Activated naive CD4-positive, alpha-beta T cell treated with Interleukin-2 at 50 U/mL for 16 hours (primary cell): ENCODE results near the gene KCNQ5.
"Not testable (repeated sequence)": the region's sequence is repeated elsewhere in the genome, so short reads cannot be mapped to it uniquely, and the experiment has no call there.

Source experiments
- DNase-seq: peaks from one replicate; pipeline ENCODE4 v3.0.0-alpha.2; 2020

The KCNQ5 gene

DNA sequence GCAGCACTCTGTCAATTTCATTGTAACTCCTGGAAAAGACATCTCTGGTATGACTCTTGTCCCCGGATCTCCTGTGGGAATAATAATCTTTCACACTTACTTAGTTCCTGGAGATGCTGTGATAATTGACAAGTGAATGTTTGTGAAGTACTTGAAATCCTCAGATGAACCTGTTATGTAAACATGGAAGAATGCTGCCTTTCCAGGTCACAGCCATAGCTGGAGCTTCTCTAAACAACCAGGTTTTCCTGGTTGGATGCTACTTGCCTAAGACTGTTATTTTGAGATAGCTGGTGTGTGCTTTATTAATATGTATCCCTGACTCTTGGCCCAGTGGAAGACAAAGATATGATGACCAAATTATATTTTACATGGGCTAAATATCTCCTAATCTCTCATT is 228.6 kb downstream of the KCNQ5 start:
- no peak for DNase-seq

DNA sequence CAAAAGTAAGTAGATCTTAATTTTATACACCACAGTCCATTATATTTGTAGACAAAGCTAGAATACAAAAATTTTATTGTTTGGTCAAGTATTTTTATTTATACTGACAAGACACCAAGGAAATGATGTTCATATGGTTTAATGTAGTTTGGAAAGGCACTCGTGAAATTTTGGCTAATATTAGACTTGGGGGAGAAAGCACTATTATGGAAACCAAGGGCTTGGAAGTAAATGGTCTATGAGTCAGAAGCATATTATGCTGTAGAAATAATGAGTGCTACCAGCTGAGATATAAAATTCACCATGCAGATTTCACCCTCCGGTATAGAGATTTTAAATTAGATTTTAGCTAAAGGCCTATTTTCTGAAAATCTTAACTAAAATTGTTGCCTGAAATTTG is 233.6 kb downstream of the KCNQ5 start:
- no peak for DNase-seq

DNA sequence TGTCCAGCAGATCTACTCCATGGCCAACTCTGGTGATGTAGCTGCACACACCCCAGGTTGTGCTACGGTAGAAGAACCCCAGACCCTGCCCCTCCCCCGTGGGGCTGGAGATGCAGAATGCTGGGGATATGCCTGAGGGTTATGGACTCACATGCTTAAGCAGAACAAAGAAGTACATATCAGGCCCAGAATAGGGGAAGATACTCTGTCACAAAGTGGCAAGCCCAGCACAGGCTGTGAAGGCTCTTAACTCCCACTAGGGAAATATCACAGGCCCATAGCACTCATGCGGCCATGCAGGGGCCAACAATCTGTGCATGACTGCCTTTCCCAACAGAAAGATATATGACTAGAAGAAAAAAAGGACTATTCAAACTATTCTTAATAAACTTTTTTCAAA is 234.9 kb downstream of the KCNQ5 start:
- DNase-seq, result no peak

DNA sequence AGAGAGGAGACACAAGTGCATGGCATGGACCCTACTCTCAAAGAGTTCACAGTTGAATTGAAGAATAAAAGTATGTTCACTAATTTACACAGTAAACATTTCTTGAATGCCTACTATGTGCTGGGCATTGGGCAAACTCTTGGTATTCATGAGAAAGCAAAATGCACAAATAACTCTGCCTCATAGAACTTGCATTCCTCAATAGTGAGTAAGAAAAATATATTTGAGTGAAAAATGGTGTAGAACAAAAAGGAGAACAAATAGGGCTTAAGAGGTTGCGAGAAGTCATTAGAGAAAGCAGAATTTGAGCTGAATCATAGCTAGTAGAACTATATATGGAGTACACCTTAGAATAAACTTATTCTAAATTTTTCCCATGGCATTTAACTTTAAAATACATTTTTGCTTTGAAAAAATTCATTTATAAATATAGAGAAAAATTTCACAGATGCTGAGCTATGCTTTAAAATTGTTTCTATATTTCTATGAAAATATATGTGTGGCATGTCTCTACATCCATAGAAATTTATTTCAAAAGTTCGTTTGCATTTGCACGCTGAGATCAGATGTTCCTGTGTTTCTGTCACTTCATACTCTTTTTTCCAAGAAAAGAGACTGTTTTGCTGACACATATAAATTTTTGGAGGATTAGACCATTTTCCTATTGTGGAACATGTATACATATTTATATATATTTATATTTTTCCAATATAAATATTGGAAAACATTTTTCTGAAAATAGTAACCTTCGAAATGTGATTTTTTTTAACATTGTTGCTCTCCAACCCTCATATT is 236.1 kb downstream of the KCNQ5 start:
- DNase-seq, result no peak

DNA sequence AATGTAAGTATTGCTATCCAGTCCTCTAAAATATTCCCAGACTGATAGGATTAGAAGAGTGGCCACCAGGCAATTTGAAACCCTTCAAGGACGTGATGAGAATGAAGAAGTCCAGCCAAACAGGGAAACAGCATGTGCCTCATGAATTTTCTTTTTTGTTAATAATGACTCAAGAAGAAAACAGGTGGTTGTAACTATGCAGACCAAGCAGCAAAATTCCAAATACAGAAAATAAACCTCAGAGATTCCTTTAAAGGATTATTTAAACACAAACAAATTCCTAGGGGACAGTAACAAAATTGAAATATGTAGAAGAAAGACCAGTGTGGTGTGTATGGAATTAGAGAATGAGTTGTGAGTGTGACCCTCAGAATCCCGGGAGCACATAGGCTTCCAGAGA is 239.2 kb downstream of the KCNQ5 start:
- no peak for DNase-seq

DNA sequence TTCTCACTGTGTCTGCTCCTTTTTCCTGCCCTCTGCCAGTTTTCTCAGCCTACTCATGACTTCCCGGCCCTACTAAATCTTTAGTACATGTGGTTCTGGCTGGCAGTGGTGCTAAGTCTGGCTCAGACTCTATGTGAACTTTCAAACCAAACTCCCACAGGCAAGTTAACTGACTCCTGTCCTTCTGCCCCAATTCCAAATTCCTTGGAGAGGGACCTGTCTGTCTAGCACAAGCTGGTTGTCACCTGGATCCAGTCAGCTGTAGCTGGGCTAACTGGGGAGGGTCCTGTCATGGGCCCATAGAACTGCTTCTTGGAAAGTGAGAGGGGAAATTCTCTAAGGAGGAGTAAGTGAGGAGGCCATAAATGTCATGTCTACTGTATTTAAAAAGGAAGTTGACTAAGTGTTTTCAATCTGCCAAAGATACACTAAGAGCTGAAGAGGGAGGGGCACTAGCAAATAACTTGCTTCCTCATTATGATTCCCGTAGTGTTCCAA is 240.1 kb downstream of the KCNQ5 start:
- no peak for DNase-seq

DNA sequence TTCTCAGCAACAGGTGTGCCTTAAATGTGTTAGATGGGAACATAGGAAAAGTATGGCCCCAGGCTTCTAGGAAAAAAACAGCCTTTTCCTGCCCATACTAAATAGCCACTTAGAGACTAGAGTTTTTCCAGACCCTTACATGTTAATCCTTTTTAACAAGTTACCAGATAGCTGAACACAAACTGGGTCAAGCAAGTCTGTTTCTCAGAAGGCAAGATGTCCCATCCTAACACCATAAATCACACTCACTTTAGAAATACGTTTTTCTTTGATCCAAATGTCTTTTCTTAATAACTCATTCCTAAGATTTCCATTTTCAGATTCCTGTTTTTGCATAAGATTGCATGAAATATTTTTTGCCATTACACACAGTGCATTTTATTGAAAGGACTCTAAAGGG is 241.3 kb downstream of the KCNQ5 start:
- no peak for DNase-seq

DNA sequence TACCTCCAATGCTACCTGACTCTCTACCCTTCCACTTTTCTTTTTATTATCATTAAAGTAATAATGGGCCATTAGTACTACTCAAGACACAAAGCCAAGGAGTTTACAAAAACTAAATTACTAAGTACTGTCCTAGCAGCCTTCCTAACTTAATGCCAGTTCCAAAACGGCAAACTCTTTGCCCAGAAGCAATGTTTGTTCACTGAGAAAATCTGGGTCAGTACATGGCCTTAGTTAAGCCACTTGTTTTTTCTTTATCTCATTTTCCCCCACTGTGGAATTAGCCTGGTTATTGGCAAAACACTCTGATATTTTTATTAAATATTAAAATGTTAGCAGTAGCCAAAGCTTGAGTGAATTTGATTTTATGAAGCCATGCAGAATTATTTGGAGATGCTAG is 242.4 kb downstream of the KCNQ5 start:
- DNase-seq, result no peak

DNA sequence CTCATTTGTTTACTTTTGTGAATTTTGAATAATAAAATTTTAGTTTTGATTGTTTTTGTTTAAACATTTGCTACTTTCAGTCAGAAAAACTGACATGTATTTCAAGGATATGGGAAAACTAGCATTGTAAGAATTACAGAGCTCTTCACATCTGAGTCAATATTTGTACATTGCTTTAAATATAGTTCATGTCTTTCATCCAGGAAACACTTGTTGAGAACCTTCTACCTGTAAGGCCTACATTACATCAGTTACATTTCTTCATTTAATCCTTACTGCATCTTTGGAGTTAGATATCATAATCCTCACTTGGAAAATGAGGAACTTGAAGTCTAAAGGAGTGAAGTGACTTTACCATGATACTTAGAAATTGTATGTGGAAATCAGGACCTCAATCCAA is 242.9 kb downstream of the KCNQ5 start:
- no peak for DNase-seq

DNA sequence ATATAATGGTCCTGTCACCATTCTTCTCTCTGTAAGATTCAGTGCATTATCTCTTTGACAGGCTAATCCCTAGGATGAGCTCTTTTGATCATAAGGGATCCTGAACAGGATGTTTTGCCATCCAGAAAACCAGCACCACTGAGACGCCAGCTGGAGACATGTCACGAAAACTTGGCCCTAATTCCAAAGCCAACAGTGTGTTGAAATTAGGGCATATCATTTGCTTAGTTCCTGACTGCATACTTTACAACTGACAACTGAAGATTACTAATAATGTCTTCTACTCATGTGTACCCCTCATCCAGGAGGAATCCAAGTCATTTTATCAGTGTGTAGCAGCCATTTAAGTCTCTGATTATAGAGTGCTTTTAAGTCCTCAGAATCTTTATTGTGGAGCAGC is 243.6 kb downstream of the KCNQ5 start:
- DNase-seq, result no peak

DNA sequence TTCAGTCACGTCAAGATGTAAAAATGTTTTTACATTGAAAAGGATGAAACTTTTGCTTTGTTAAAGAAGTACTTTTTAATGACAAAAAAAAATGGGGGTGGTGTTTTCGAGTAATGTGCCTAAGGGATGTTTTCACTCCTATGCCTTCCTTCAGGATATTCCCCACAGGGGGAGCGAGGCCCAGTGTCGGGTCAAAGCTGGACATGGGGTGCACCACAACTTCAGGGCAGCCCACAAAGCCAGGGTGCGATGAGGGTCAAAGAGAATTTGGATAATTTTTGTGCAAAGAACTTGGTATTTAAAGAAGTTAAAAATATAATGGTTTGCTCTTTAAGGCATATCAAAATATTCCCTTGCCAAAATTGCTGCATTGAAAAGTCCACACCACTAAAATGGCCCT is 247.8 kb downstream of the KCNQ5 start:
- DNase-seq, result no peak

DNA sequence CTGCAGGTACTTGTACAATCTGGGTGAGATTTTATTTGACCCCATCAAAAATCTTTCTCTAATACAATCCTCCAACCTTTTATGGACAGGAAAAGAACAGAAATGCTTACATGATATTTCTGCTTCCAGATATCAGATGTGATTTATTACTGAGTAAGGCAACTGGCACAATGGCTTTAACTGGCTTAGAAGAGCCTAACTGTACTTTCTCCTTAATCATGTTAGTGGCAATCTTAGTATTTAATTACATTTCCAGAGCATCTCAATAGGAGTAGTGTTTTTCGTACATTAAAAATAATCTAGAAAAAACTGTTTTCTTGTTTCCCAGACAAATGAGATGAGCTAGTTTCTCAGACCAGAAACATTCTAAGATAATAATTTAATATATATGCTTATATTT is 251.6 kb downstream of the KCNQ5 start:
- DNase-seq, result no peak

DNA sequence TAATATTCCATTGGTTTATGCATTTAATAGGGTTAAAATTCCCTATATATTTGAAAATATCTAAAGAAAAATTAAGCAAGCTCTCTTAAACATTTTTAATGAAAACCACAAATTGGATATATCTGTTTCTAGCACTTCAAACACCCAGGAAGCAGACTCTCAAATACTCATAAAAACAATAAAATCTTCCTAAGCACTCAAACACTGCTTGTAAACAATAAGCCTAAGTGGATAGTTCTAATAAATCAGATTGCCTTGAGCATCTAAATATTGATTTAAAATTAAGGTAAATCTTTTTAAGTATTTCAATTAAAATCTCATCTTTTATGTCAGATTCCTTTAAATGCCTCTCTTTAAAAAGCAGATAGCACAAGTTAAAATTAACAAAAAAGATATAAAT is 254.4 kb downstream of the KCNQ5 start:
- DNase-seq, result no peak

DNA sequence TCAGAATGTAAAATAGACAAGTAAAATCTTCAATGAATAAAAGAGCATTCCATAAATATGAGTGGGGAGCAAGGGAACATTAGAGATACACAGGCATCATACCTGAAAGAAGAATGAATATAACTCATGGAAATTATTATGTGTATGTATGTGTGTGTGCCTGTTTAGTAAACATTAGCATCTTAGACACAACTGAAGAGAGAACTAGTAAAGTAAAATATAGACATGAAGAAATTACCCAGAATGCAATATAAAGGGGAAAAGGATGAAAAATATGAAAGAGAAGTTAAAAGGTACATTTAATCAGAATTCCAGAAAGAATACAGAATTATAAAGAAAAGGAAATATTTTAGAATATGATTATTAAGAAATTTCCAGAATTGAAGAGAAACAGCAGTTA is 264.3 kb downstream of the KCNQ5 start:
- no peak for DNase-seq

DNA sequence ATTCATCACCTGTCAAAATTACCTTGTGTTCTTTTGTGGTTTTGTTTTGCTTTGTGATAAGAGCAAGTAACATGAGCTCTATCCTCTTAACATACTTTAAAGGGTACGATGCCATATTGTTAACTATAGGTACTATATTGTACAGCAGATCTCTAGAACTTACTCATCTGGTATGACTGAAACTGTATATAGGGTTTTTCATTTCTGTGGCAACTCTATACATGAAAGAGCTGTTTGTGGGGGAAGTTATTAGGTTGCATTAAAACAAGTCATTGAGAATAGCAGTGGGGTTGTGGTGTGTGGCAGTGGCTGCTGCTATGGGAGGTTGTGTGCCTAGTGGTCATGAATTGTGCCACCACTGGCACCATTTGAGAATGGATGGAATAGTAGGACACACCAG is 268.4 kb downstream of the KCNQ5 start:
- no peak for DNase-seq

DNA sequence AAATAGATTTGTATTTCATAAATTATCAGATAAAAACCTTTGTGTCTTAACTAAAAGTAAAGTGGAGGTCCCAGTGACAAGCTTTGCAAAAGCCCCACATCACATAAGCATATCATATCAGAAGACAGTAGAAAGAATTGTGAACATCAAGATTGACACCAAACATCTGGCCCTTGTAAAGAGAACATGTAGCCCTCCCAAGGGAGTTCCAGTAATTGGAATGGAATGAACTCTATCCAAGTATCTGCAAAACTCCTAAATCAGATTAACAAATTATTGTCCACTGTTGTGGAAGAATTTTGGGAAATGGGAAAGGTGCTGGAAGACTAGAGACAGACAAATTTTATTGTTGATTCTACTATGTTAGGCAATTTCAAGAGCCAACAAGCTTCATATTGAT is 268.8 kb downstream of the KCNQ5 start:
- DNase-seq, result no peak

DNA sequence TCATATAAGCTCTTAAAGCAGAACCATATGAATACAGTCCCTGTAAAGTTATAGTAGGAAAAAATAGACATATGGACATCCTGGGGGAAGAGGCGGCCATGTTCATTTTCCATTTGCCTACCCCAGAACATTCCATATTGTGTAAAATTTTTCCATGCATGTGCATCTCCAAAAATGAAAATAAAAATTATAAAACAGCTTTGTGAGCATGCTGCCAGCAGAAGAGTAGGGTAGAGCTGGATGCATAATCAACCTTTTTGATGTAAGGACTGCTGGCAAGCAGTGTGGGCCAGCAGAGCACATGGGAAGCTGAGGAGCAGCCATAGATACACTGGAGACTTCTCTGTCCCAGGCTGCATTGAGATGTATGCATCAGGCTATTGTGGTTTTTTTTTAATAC is 271.0 kb downstream of the KCNQ5 start:
- DNase-seq, result no peak

DNA sequence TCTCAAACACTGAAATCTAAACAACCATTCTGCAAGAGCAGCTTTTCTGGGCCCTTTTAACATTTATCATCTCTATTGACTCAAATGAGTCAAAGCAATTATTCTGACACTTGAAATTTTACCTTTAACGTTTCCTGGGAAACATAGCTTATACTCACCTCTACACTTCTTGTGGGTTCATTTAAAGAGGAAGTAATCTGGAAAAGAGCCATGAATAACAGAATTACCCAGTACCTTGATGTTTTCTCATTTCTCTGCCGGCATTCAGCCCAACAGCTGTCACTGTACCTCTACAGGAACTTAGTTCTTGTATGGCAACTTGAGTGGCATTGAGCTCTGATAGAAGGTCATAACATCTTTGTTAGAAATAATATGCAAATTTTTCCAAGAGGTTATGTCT is 272.2 kb downstream of the KCNQ5 start:
- no peak for DNase-seq

DNA sequence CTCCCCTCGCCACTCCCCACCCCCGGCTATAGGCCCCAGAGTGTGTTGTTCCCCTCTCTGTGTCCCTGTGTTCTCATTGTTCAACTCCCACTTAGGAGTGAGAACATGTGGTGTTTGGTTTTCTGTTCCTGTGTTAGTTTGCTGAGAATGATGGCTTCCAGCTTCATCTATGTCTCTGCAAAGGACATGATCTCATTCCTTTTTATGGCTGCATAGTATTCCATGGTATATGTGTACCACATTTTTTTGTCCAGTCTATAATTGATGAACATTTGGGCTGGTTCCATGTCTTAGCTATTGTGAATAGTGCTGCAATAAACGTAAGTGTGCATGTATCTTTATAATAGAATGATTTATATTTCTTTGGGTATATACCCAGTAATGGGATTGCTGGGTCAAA is 276.4 kb downstream of the KCNQ5 start:
- not testable (repeated sequence) for DNase-seq

DNA sequence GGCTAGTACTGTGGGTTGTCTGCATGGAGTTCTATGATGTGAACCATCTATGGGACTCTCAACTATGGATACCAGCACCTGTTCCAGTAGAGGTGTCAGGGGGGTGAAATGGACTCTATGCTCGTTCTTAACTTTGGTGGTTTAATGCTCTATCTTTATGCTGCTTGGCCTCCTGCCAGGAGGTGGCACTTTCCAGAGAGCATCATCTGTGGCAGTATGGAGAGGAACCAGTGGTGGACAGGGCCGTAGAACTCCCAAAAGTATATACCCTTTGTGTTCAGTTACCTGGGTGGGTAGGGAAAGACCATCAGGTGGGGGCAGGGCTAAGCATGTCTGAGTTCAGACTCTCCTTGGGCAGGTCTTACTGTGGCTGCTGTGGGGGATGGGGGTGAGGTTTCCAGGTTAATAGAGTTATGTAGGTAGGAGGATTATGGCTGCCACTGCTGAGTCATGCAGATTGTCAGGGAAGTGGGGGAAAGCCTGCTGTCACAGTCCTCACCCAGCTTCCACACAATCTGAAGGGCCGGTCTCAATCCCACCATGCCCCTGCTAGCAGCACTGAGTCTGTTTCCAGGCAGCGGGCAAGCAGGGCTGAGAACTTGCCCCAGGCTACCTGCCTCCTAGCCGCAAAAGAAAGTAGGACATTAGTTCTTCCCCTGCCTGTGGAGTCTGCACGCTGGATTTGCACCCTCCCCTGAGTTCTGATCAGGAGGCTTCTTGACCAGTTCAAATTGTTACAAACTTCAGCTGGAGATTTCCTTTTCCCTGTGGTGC is 284.0 kb downstream of the KCNQ5 start:
- no peak for DNase-seq

DNA sequence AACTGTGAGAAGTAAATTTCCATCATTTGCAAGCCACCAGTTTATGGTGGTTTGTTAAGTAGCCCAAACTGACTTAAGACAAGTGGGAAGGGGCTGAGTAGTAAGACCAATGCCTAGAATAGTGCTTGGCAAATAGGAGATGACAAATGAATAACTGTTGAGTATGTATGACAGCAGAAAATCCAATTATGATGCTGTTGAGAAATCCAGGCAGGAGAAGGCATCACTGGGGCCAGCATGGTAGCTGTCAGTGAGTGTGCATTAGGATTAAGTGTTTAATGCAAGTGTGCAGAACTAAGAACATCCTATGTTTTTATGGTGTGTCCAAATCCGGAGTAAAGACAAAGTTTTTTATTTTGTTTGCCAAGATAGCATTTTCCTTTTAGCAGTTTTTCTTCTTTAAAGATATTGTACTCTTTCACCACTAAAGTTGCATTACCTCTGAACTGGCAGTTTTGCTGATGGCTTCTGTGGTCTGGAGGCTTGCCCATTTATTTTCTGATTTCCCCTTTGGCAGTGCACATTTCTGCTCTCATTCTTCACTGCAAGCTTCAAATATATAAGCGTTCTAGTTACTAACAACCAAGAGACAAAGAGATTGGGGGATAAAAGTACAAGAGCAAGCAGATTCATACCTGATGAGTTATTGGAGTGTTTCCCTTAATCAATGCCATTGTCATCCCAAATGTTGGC is 289.7 kb downstream of the KCNQ5 start:
- no peak for DNase-seq

DNA sequence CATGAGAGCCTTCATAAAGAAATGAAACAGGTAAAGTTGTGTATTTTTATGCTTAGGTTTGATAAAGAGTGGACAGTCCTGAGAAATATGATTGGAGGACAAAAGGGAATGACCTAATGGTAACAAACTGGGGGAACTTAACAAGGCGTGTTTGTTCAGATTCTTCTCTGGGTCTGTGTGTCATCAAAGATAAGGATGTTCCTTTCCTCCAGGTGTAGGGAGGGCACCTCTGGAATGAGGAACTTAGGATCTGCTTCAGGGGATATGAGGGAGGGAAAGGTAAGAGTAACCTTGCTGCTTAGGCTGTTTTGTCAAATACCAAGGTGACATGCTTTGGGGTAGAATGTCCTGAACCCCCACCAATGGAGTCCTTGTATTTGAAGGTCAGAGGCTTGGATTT is 291.9 kb downstream of the KCNQ5 start:
- no peak for DNase-seq

DNA sequence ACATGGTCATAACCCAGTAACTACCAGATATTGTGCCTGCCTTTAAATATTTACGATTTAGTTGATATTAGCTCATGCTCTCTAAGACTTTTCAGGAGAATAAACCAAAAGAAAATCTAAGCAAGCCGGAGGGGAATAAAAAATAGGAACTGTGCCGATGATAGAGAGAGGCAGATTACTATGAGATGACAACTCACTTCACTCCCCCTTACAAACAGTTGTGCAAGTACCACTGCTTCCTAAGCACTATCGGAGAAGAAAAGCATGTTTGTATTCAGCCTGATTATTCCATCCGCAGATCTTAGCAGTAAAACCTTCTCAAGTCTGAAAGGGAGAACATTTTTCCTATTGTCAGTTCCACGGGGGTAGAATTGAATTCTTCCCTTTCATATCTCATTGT is 294.4 kb downstream of the KCNQ5 start:
- no peak for DNase-seq

DNA sequence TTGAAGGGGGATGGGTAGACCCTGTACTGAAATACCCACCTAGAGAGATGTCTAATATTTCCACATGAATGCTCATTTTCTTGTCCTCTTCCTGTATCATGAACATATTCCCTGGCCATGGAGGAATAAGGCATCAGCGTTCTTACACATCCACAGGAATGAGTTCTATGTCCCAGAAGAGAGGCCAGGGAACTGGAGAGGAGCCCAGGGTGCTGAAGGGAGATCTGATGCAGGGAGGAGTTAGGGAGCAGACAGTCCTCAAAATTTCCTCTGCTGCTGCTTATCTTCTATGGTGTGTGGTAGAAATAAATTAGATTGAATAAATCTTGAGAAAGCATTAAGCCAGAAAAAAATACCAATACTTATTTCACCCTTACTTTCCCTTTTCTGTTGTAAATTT is 295.0 kb downstream of the KCNQ5 start:
- DNase-seq, result no peak
